ENCODE data around the gene TMEM126A. TPM values are rescaled to one million over a fixed set of nuclear protein-coding genes. Genes with fewer than 3 reads are reported as not detected.

The TMEM126A gene
- total RNA-seq, 1 donor from 2014 or later: 36.4 TPM

- Mint-ChIP-seq H3K4me1 (no peaks in the 10 kb centered on the region), H3K4me3 (no peak overlapping the region), H3K36me3 (ENCODE audit: low read depth) (no peaks in the 10 kb centered on the region), H3K27me3 (ENCODE audit: low read depth) (no peaks in the 10 kb centered on the region), H3K9me3 (no peaks in the 10 kb centered on the region), H3K27ac (ENCODE audit: unreplicated experiment) (no peak overlapping the region)
- no peak for DNase-seq (ENCODE audit: low read depth, low spot score)
- TF ChIP-seq, protein P1, sequence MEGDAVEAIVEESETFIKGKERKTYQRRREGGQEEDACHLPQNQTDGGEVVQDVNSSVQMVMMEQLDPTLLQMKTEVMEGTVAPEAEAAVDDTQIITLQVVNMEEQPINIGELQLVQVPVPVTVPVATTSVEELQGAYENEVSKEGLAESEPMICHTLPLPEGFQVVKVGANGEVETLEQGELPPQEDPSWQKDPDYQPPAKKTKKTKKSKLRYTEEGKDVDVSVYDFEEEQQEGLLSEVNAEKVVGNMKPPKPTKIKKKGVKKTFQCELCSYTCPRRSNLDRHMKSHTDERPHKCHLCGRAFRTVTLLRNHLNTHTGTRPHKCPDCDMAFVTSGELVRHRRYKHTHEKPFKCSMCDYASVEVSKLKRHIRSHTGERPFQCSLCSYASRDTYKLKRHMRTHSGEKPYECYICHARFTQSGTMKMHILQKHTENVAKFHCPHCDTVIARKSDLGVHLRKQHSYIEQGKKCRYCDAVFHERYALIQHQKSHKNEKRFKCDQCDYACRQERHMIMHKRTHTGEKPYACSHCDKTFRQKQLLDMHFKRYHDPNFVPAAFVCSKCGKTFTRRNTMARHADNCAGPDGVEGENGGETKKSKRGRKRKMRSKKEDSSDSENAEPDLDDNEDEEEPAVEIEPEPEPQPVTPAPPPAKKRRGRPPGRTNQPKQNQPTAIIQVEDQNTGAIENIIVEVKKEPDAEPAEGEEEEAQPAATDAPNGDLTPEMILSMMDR (conservative IDR thresholded peaks at IDR 0.05): no peak
Measured at GRCh38 chr11:85695546-85695945, 47.8 kb downstream of the TMEM126A start.

DNA sequence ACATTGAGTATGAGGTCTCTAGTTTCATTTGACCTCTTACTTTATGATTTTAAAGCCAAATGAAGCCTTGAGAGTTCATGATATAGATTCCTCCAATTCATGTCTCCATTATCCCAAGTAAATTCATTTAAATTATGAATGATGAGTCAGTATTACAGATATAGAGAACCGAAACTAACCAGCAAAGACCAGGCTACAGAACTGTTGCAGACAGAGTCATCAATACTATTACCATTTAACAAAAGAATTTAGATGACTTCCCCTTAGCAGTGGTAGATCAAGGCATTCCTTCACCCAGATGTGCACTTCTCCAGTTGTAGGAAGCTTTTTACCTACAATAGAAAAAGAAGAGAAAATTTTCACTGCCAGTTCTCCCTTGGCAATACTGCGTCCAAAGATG, 50.0 kb downstream of the TMEM126A start:
- TF ChIP-seq, protein P1 (conservative IDR thresholded peaks at IDR 0.05): no peak
- H3K9me3 Mint-ChIP-seq: no peaks in the 10 kb centered on the region
- H3K4me1 Mint-ChIP-seq: no peaks in the 10 kb centered on the region
- no peak overlapping the region for H3K27ac Mint-ChIP-seq (ENCODE audit: unreplicated experiment)
- no peaks in the 10 kb centered on the region for H3K27me3 Mint-ChIP-seq (ENCODE audit: low read depth)
- DNase-seq (ENCODE audit: low read depth, low spot score): no peak
- H3K4me3 Mint-ChIP-seq: no peak overlapping the region
- H3K36me3 Mint-ChIP-seq (ENCODE audit: low read depth): no peaks in the 10 kb centered on the region

DNA sequence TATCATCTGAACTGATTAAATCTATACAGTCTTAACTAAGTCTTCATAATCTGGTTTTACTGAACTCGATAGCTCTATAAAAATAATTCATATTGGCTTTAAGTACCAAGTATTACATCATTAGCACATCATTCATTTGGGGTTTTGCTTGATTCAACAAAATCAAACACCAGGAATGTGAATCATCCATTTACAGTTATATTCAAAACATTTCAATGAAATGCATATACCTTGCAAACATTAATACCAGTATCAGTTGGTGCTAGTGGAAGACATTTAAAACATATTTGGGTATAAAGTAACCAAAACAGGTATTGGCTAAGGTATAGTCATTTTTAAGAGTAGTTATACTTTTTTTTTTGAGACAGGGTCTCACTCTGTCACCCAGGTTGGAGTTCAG, 50.4 kb downstream of the TMEM126A start:
- no peaks in the 10 kb centered on the region for H3K27me3 Mint-ChIP-seq (ENCODE audit: low read depth)
- H3K9me3 Mint-ChIP-seq: no peaks in the 10 kb centered on the region
- TF ChIP-seq, protein P1 (conservative IDR thresholded peaks at IDR 0.05): no peak
- H3K27ac Mint-ChIP-seq (ENCODE audit: unreplicated experiment): no peak overlapping the region
- no peaks in the 10 kb centered on the region for H3K4me1 Mint-ChIP-seq
- no peak for DNase-seq (ENCODE audit: low read depth, low spot score)
- no peaks in the 10 kb centered on the region for H3K36me3 Mint-ChIP-seq (ENCODE audit: low read depth)
- no peak overlapping the region for H3K4me3 Mint-ChIP-seq

- DNase-seq (ENCODE audit: low read depth, low spot score): no peak
- no peaks in the 10 kb centered on the region for H3K9me3 Mint-ChIP-seq
- TF ChIP-seq, protein P1 (conservative IDR thresholded peaks at IDR 0.05): no peak
- no peaks in the 10 kb centered on the region for H3K36me3 Mint-ChIP-seq (ENCODE audit: low read depth)
- no peak overlapping the region for H3K4me3 Mint-ChIP-seq
- H3K27ac Mint-ChIP-seq (ENCODE audit: unreplicated experiment): no peak overlapping the region
- no peaks in the 10 kb centered on the region for H3K27me3 Mint-ChIP-seq (ENCODE audit: low read depth)
- H3K4me1 Mint-ChIP-seq: no peaks in the 10 kb centered on the region
Measured at GRCh38 chr11:85699957-85700741, 52.4 kb downstream of the TMEM126A start.

- Mint-ChIP-seq H3K36me3 (ENCODE audit: low read depth) (no peaks in the 10 kb centered on the region), H3K9me3 (no peaks in the 10 kb centered on the region), H3K4me3 (no peak overlapping the region), H3K4me1 (no peaks in the 10 kb centered on the region), H3K27me3 (ENCODE audit: low read depth) (no peaks in the 10 kb centered on the region), H3K27ac (ENCODE audit: unreplicated experiment) (no peak overlapping the region)
- no peak for DNase-seq (ENCODE audit: low read depth, low spot score)
- TF ChIP-seq, protein P1 (conservative IDR thresholded peaks at IDR 0.05): no peak
Measured at GRCh38 chr11:85704967-85705366, 57.2 kb downstream of the TMEM126A start.

Data from neural crest cell (in vitro differentiated cells).